ENCODE measurements around the gene ABO.

ABO gene

GRCh38 chr9:133246991-133247390, 28.0 kb downstream of the ABO start:
- Histone ChIP-seq H3K4me1 (ENCODE audit: insufficient read depth, low read length, poor library complexity, severe bottlenecking) (no peaks in the 10 kb centered on the region), H3K4me2 (ENCODE audit: low read depth, low read length, poor library complexity, severe bottlenecking) (no peak overlapping the region), H2AFZ (ENCODE audit: low read length) (no peak overlapping the region), H3K9ac (ENCODE audit: low read depth, low read length, poor library complexity, severe bottlenecking) (no peak overlapping the region), H3K9me2 (replicated peaks; ENCODE audit: low read depth, low read length) (no peaks in the 10 kb centered on the region), H3K36me3 (ENCODE audit: insufficient read depth, low read length) (no peaks in the 10 kb centered on the region), H3K4me3 (ENCODE audit: low read length, poor library complexity, severe bottlenecking) (no peak overlapping the region), H4K20me1 (ENCODE audit: insufficient read depth, low read length, poor library complexity, severe bottlenecking) (no peaks in the 10 kb centered on the region), H3K27me3 (ENCODE audit: insufficient read depth, low read length, poor library complexity, severe bottlenecking) (no peaks in the 10 kb centered on the region), H3K9me3 (ENCODE audit: insufficient read depth, low read depth, low read length) (no peaks in the 10 kb centered on the region), H3F3A (ENCODE audit: low read depth) (no peaks in the 10 kb centered on the region), H3K79me2 (ENCODE audit: insufficient read depth, low read length) (no peaks in the 10 kb centered on the region)
- TF ChIP-seq CTCF (conservative IDR thresholded peaks at IDR 0.05; ENCODE audit: low read length) (no peak), EZH2phosphoT487 (IDR thresholded peaks at IDR 0.05; ENCODE audit: borderline replicate concordance) (no peak)

GRCh38 chr9:133246562-133246961, 28.4 kb downstream of the ABO start:
- no peaks in the 10 kb centered on the region for H3K27me3 ChIP-seq (ENCODE audit: insufficient read depth, low read length, poor library complexity, severe bottlenecking)

GRCh38 chr9:133242991-133243390, 32.0 kb downstream of the ABO start:
- Histone ChIP-seq H3K79me2 (ENCODE audit: insufficient read depth, low read length) (no peaks in the 10 kb centered on the region), H3K4me2 (ENCODE audit: low read depth, low read length, poor library complexity, severe bottlenecking) (no peak overlapping the region), H3K9ac (ENCODE audit: low read depth, low read length, poor library complexity, severe bottlenecking) (no peak overlapping the region), H3K27me3 (ENCODE audit: insufficient read depth, low read length, poor library complexity, severe bottlenecking) (no peaks in the 10 kb centered on the region), H3K9me2 (replicated peaks; ENCODE audit: low read depth, low read length) (no peaks in the 10 kb centered on the region), H4K20me1 (ENCODE audit: insufficient read depth, low read length, poor library complexity, severe bottlenecking) (no peaks in the 10 kb centered on the region), H3K4me3 (ENCODE audit: low read length, poor library complexity, severe bottlenecking) (no peak overlapping the region), H3K4me1 (ENCODE audit: insufficient read depth, low read length, poor library complexity, severe bottlenecking) (no peaks in the 10 kb centered on the region), H3K36me3 (ENCODE audit: insufficient read depth, low read length) (no peaks in the 10 kb centered on the region), H2AFZ (ENCODE audit: low read length) (no peak overlapping the region), H3K9me3 (ENCODE audit: insufficient read depth, low read depth, low read length) (no peaks in the 10 kb centered on the region), H3F3A (ENCODE audit: low read depth) (no peaks in the 10 kb centered on the region)
- no peak for TF ChIP-seq CTCF (conservative IDR thresholded peaks at IDR 0.05; ENCODE audit: low read length)
- no peak for TF ChIP-seq EZH2phosphoT487 (IDR thresholded peaks at IDR 0.05; ENCODE audit: borderline replicate concordance)

More at GRCh38 chr9:133246562-133246961, 28.4 kb downstream of the ABO start:
- no peak overlapping the region for H2AFZ ChIP-seq (ENCODE audit: low read length)
- no peaks in the 10 kb centered on the region for H3K9me2 ChIP-seq (replicated peaks; ENCODE audit: low read depth, low read length)
- H3F3A ChIP-seq (ENCODE audit: low read depth) = no peaks in the 10 kb centered on the region
- H3K9ac ChIP-seq (ENCODE audit: low read depth, low read length, poor library complexity, severe bottlenecking) = no peak overlapping the region
- no peak for TF ChIP-seq CTCF (conservative IDR thresholded peaks at IDR 0.05; ENCODE audit: low read length)
- TF ChIP-seq EZH2phosphoT487 (IDR thresholded peaks at IDR 0.05; ENCODE audit: borderline replicate concordance) = no peak
- H3K79me2 ChIP-seq (ENCODE audit: insufficient read depth, low read length) = no peaks in the 10 kb centered on the region
- no peaks in the 10 kb centered on the region for H3K9me3 ChIP-seq (ENCODE audit: insufficient read depth, low read depth, low read length)
- H3K4me3 ChIP-seq (ENCODE audit: low read length, poor library complexity, severe bottlenecking) = no peak overlapping the region
- H4K20me1 ChIP-seq (ENCODE audit: insufficient read depth, low read length, poor library complexity, severe bottlenecking) = no peaks in the 10 kb centered on the region
- H3K4me1 ChIP-seq (ENCODE audit: insufficient read depth, low read length, poor library complexity, severe bottlenecking) = no peaks in the 10 kb centered on the region
- no peaks in the 10 kb centered on the region for H3K36me3 ChIP-seq (ENCODE audit: insufficient read depth, low read length)
- no peak overlapping the region for H3K4me2 ChIP-seq (ENCODE audit: low read depth, low read length, poor library complexity, severe bottlenecking)

Data from Loucy (cell line).